A673 (cell line): ENCODE data around the gene ZNF213. TPM values are rescaled to one million over a fixed set of nuclear protein-coding genes. Genes with fewer than 3 reads are reported as not detected.

ENCODE experiments used
- BruUV-seq: library from RNA; stranded (reverse); fragments of 400-500 nt; replicated peaks from 2 replicates; lab custom pipeline; 2021; lab: Mats Ljungman, UMichigan
- CTCF ChIA-PET: fragments of 300-600 bp; sonication (Branson Sonifier 250); formaldehyde crosslinking; loops from one replicate; lab custom pipeline; 2022; ENCODE audit warnings: antibody characterized with exemption; lab: Charles Lee
- POLR2A ChIA-PET: fragments of 300-600 bp; sonication (Branson Sonifier 250); formaldehyde crosslinking; loops from one replicate; lab custom pipeline; 2022; ENCODE audit warnings: antibody characterized with exemption; ENCODE audit not compliant: low non-redundant PET; lab: Charles Lee
- DNase-seq: peaks from one replicate; pipeline ENCODE4 v3.0.0-alpha.2; 2015; ENCODE audit warnings: low spot score
- H3K27ac ChIP-seq: fragments of 200-600 bp; sonication (generic); 2 replicates; pipeline ENCODE4 v1.5.1; 2016; ENCODE audit warnings: mixed run types, low read depth, mild to moderate bottlenecking, mixed read lengths, antibody characterized with exemption, low read length; ENCODE audit not compliant: poor library complexity, severe bottlenecking
- H3K27me3 ChIP-seq: fragments of 200-600 bp; sonication (generic); replicated peaks from 2 replicates; pipeline ENCODE4 v1.6.1; 2017; ENCODE audit warnings: mixed run types, low read depth, mild to moderate bottlenecking, mixed read lengths, antibody characterized with exemption, low read length; ENCODE audit not compliant: insufficient read depth, poor library complexity
- H3K36me3 ChIP-seq: fragments of 200-600 bp; sonication (generic); 2 replicates; pipeline ENCODE4 v1.6.1; 2016; ENCODE audit warnings: mixed run types, mild to moderate bottlenecking, mixed read lengths, antibody characterized with exemption, low read length; ENCODE audit not compliant: insufficient read depth, poor library complexity, severe bottlenecking
- H3K4me1 ChIP-seq: fragments of 200-600 bp; sonication (generic); 2 replicates; pipeline ENCODE4 v1.6.1; 2017; ENCODE audit warnings: mixed run types, mild to moderate bottlenecking, mixed read lengths, antibody characterized with exemption, low read length; ENCODE audit not compliant: insufficient read depth, poor library complexity, severe bottlenecking
- H3K4me3 ChIP-seq: fragments of 200-600 bp; sonication (generic); 2 replicates; pipeline ENCODE4 v1.5.1; 2016; ENCODE audit warnings: low read depth, mixed run types, mild to moderate bottlenecking, mixed read lengths, low read length; ENCODE audit not compliant: poor library complexity, severe bottlenecking
- H3K9me3 ChIP-seq: fragments of 200-600 bp; sonication (generic); 2 replicates; pipeline ENCODE4 v1.6.1; 2016; ENCODE audit warnings: mixed run types, low read depth, mild to moderate bottlenecking, mixed read lengths, antibody characterized with exemption, low read length; ENCODE audit not compliant: poor library complexity, severe bottlenecking
- EZH2 ChIP-seq: fragments of 200-600 bp; sonication (generic); IDR thresholded peaks from 2 replicates; pipeline ENCODE4 v1.6.1; 2017; ENCODE audit warnings: borderline replicate concordance, low read depth, mild to moderate bottlenecking, mixed read lengths, antibody characterized with exemption, low read length; ENCODE audit not compliant: poor library complexity, severe bottlenecking
- intact Hi-C: fragments of 100-400 bp; cut with micrococcal nuclease; formaldehyde crosslinking; loops from one replicate; pipeline ENCODE4 v1.10.0; 2022; ENCODE audit not compliant: unreplicated experiment
- total RNA-seq: library from RNA; stranded (reverse); gene quantifications from 2 replicates; pipeline ENCODE4 v1.2.3, GENCODE V29; 2021
- TF ChIP-seq, protein P1 (sequence below): fragments of 300-800, 200-600 bp; sonication (generic); conservative IDR thresholded peaks from 2 replicates; pipeline ENCODE4 v1.5.1; 2017; ENCODE audit warnings: low read depth, mild to moderate bottlenecking, antibody characterized with exemption, low read length, moderate library complexity, mixed read lengths

ZNF213 gene
- total RNA-seq, 1 experiment from 2014 or later = 16.0 TPM

DNA sequence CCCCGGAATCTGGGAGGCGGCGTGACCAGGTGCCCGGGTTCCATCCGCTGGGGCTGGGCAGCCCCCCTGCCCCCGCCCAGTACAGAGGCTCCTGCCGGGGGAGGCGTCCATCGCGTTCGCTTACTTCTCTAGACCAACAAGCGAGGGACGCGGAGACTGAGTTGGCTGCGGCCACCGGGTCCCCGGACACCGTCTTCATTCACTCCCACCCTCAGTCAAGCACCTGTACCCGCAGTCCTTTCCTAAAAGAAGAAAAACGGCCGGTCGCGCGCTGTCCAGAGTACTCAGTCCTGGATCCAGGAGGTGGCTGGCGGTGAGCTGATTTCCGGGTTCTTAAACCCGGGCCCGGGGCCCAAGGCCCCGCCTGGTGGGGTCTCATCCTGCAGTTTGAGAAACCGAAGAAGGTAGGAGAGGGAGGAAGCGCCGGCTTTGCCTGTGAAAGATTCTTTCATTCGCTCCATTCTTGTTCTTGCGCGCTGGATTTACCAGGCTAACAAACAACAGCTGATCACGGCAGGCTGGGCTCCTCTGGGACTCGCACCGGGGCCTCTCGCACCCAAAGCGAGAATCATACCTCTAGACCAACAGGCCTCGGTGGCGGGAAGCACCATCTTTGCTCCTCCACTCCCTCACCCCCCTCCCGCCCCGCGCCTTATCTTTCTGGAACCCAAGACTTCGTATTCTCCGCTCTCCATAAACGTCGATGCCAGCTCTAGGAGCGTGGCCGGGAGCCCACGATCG, 35.8 kb downstream of the ZNF213 start:
- Histone ChIP-seq H3K4me1 (peaks cover 11% of the 10 kb centered on the region), H3K27me3 (peaks cover 28% of the 10 kb centered on the region), H3K36me3 (no peaks in the 10 kb centered on the region), H3K27ac (no peak overlapping the region), H3K9me3 (no peaks in the 10 kb centered on the region), H3K4me3 (peak overlapping the region; percentile 31)
- ChIA-PET CTCF (no interaction called here), POLR2A (no interaction called here)
- no TSS peak for BruUV-seq
- DNase-seq = no peak
- intact Hi-C loops = no loop called here
- TF ChIP-seq, protein P1, sequence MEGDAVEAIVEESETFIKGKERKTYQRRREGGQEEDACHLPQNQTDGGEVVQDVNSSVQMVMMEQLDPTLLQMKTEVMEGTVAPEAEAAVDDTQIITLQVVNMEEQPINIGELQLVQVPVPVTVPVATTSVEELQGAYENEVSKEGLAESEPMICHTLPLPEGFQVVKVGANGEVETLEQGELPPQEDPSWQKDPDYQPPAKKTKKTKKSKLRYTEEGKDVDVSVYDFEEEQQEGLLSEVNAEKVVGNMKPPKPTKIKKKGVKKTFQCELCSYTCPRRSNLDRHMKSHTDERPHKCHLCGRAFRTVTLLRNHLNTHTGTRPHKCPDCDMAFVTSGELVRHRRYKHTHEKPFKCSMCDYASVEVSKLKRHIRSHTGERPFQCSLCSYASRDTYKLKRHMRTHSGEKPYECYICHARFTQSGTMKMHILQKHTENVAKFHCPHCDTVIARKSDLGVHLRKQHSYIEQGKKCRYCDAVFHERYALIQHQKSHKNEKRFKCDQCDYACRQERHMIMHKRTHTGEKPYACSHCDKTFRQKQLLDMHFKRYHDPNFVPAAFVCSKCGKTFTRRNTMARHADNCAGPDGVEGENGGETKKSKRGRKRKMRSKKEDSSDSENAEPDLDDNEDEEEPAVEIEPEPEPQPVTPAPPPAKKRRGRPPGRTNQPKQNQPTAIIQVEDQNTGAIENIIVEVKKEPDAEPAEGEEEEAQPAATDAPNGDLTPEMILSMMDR = no peak
- no peak for TF ChIP-seq EZH2

DNA sequence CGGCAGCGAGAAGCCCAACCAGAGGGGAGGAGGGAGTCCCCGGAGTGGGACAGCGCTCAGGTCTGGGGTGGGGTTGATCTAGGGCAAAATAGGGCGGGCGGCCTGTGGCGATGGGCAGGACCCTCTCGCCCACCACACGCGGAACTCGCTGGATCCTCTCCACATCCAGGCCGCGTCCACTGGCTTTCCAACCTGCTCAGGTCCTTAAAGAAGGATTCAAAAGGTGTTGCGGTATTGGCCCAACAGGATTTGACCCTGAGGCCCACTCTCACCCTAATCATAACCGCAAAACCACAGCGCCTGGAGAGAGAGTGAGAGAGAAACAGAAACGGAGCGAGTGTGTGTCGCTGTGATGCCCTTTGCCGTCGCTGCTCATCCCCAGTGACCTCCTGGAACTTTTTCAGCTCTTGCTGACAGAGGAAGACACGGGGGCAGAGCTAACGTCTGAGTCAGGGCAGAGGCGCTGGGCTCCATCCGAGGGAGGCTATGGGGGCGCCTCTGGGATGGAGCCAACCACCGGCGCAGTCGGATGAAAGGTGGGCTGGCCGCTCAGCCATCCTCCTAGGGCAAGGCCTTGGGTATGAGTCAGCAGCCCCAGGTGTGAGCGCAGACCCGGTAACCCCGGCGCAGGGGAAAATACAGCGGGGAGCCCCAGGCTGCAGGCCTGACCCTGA, 36.5 kb downstream of the ZNF213 start:
- Histone ChIP-seq H3K9me3 (no peaks in the 10 kb centered on the region), H3K36me3 (no peaks in the 10 kb centered on the region), H3K27me3 (peaks cover 28% of the 10 kb centered on the region), H3K4me1 (peaks cover 11% of the 10 kb centered on the region), H3K27ac (no peak overlapping the region), H3K4me3 (peak overlapping the region; percentile 31)
- TF ChIP-seq, protein P1 = no peak
- TF ChIP-seq EZH2 = no peak
- intact Hi-C loops = no loop called here
- POLR2A ChIA-PET = no interaction called here
- CTCF ChIA-PET = no interaction called here
- DNase-seq = no peak
- BruUV-seq = no TSS peak

DNA sequence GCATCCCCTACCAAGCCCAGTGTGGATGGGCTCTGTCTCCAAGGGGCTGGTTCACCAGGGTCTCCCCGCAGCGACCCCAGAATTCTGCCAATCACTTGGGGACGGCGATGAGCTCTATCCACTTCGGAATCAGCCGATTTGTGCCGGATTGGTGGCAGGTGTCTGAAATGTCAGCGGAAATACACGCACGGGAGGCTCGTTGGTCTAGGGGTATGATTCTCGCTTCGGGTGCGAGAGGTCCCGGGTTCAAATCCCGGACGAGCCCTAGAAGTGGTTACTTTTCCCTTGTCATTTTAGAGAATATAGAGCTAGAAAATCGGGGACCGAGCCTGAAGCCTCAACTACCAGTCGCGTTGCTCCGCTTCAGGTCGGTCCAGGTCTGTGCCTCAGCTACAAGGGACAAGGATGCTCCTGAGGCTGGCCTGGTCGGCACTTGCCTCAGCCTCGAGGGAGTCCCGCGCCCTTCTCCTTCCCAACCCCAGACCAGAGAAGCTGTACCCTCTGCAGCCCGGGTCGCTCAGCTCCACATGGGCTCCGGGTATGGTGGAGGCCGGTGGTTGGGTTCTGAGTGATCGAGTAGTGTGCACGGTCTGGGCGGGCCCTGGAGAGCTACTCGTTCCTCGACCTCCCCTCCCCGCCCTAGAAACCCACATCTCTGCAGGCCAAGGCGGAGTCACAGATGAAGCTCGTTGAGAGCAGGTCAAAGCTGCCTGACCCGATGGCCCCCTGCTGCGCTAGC, 37.2 kb downstream of the ZNF213 start:
- POLR2A ChIA-PET = no interaction called here
- H3K27ac ChIP-seq = no peak overlapping the region
- BruUV-seq = no TSS peak
- H3K4me1 ChIP-seq = peaks cover 11% of the 10 kb centered on the region
- peak; percentile 78 for DNase-seq
- no peaks in the 10 kb centered on the region for H3K36me3 ChIP-seq
- CTCF ChIA-PET = no interaction called here
- peak overlapping the region; percentile 31 for H3K4me3 ChIP-seq
- TF ChIP-seq EZH2 = no peak
- TF ChIP-seq, protein P1 = no peak
- H3K9me3 ChIP-seq = no peaks in the 10 kb centered on the region
- intact Hi-C loops = no loop called here
- peaks cover 28% of the 10 kb centered on the region for H3K27me3 ChIP-seq
